ENCODE measurements around the gene DYNC1H1. TPM values are rescaled to one million over a fixed set of nuclear protein-coding genes. Genes with fewer than 3 reads are reported as not detected.

DYNC1H1 gene
- total RNA-seq, 1 experiment from 2014 or later, result 361 TPM

- no peak for TF ChIP-seq REST (IDR thresholded peaks at IDR 0.05; ENCODE audit: low read depth)
- TF ChIP-seq ATF3 (IDR thresholded peaks at IDR 0.05), result no peak
- no peak for TF ChIP-seq JUND (IDR thresholded peaks at IDR 0.05)
- no peak for TF ChIP-seq YY1 (IDR thresholded peaks at IDR 0.05; ENCODE audit: extremely low read depth, insufficient replicate concordance, low read depth, low read length)
These were observed 98.9 kb downstream of the DYNC1H1 start (continued) for GRCh38 chr14:102063109-102063807.

- RAD21 ChIA-PET (ENCODE audit: low non-redundant PET in 1 of 2, low total read pairs in 2 of 2, uncharacterized antibody in 2 of 2, unreplicated experiment in 2 of 2), result interaction anchor here (1.0 to 1.9 kb wide), 3 partner anchors 18 to 250 kb away, joined by 3 to 10 read pairs (median 4); no protein-coding TSS in a partner anchor
- H3K9ac ChIP-seq (ENCODE audit: low read length), result peak overlapping the region; percentile 47
- TF ChIP-seq EZH2phosphoT487 (IDR thresholded peaks at IDR 0.05; ENCODE audit: borderline replicate concordance), result no peak
- no peak for TF ChIP-seq POLR2AphosphoS5 (IDR thresholded peaks at IDR 0.05; ENCODE audit: low read depth, low read length)
- TF ChIP-seq JUND (IDR thresholded peaks at IDR 0.05), result no peak
- no peak for TF ChIP-seq CEBPB (IDR thresholded peaks at IDR 0.05; ENCODE audit: low read depth)
- TF ChIP-seq SIN3A (IDR thresholded peaks at IDR 0.05; ENCODE audit: low read depth), result no peak
- no peak for TF ChIP-seq TCF7L2 (IDR thresholded peaks at IDR 0.05; ENCODE audit: borderline replicate concordance, extremely low read depth, insufficient read depth, insufficient read length)
- TF ChIP-seq ELF1 (IDR thresholded peaks at IDR 0.05; ENCODE audit: borderline replicate concordance, low read depth), result no peak
- TF ChIP-seq ATF3 (IDR thresholded peaks at IDR 0.05), result no peak
- TF ChIP-seq SRF (IDR thresholded peaks at IDR 0.05; ENCODE audit: low read depth), result no peak
- TF ChIP-seq YY1 (IDR thresholded peaks at IDR 0.05; ENCODE audit: extremely low read depth, insufficient replicate concordance, low read depth, low read length), result no peak
- TF ChIP-seq MAX (IDR thresholded peaks at IDR 0.05), result no peak
- no peak for TF ChIP-seq REST (IDR thresholded peaks at IDR 0.05; ENCODE audit: low read depth)
- no peak for TF ChIP-seq EZH2 (IDR thresholded peaks at IDR 0.05)
- no peak for TF ChIP-seq EGR1 (IDR thresholded peaks at IDR 0.05; ENCODE audit: low read depth)
These were observed 99.5 kb downstream of the DYNC1H1 start for GRCh38 chr14:102063808-102064429.

More at GRCh38 chr14:102063808-102064429, 99.5 kb downstream of the DYNC1H1 start:
- Histone ChIP-seq H3K27ac (ENCODE audit: low read depth, low read length) (peak overlapping the region; percentile 70), H3K27me3 (ENCODE audit: insufficient read depth, low read length) (no peaks in the 10 kb centered on the region), H2AFZ (ENCODE audit: low read depth, low read length, poor library complexity, severe bottlenecking) (peak overlapping the region; percentile 73), H3K4me3 (replicated peaks in 1 of 2; ENCODE audit: low read depth in 1 of 2, low read length in 2 of 2) (peak overlapping the region; percentile 6 to 34; a peak in 3 of 4 replicates), H3K4me2 (ENCODE audit: low read length) (peak overlapping the region; percentile 75), H3K79me2 (ENCODE audit: insufficient read depth, low read length) (no peaks in the 10 kb centered on the region), H3K36me3 (ENCODE audit: control insufficient read depth in 1 of 2, insufficient read depth in 2 of 2, low read length in 2 of 2) (no peaks in the 10 kb centered on the region), H3K4me1 (ENCODE audit: control insufficient read depth in 1 of 2, insufficient read depth in 2 of 2, low read length in 2 of 2) (peaks cover 12 to 17% of the 10 kb centered on the region in 2 experiments), H4K20me1 (ENCODE audit: insufficient read depth) (no peaks in the 10 kb centered on the region), H3K9me3 (ENCODE audit: control insufficient read depth in 1 of 2, insufficient read depth in 1 of 2, low read depth in 1 of 2, low read length in 2 of 2) (peaks cover 0 to 1% of the 10 kb centered on the region in 2 experiments; a peak in 1 of 4 replicates), H3K9me2 (ENCODE audit: insufficient read depth) (no peaks in the 10 kb centered on the region)
- ATAC-seq (no peak), DNase-seq (ENCODE audit: low read depth, low spot score) (no peak)
- ChIA-PET POLR2A (interaction anchor here (1.0 to 1.5 kb wide), 3 partner anchors 8 to 33 kb away, joined by 3 to 5 read pairs (median 4); no protein-coding TSS in a partner anchor), CTCF (interaction anchor here (1.6 to 3.2 kb wide), 3 partner anchors 14 to 33 kb away, joined by 5 to 45 read pairs (median 12); no protein-coding TSS in a partner anchor)
- intact Hi-C loops (cut with micrococcal nuclease), result loop anchor here (1.0 kb wide), 2 partner anchors 32 to 250 kb away; no protein-coding TSS in a partner anchor
- no TSS peak for BruUV-seq (replicated peaks)

All from HCT116 (cell line).